Calu3 (cell line): ENCODE data around the gene POLR3B. TPM values are rescaled to one million over a fixed set of nuclear protein-coding genes. Genes with fewer than 3 reads are reported as not detected.

Experiments
- BruUV-seq: library from RNA; stranded (reverse); fragments of 400-500 nt; replicated peaks from 2 replicates; lab custom pipeline; 2021; lab: Mats Ljungman, UMichigan
- CTCF ChIA-PET: fragments of 300-600 bp; sonication (Branson Sonifier 250); formaldehyde crosslinking; loops from one replicate; lab custom pipeline; 2022; ENCODE audit warnings: antibody characterized with exemption; lab: Charles Lee
- DNase-seq: peaks from one replicate; pipeline ENCODE4 v3.0.0; 2022
- H3K27ac Mint-ChIP-seq: one replicate; pipeline ENCODE4 v1.8.0; 2022; ENCODE audit warnings: mixed read lengths; ENCODE audit not compliant: unreplicated experiment
- H3K27me3 Mint-ChIP-seq: one replicate; pipeline ENCODE4 v1.8.0; 2022; ENCODE audit warnings: mixed read lengths; ENCODE audit not compliant: unreplicated experiment
- H3K36me3 Mint-ChIP-seq: one replicate; pipeline ENCODE4 v1.8.0; 2022; ENCODE audit warnings: mild to moderate bottlenecking, moderate library complexity, mixed read lengths; ENCODE audit not compliant: insufficient read depth, unreplicated experiment
- H3K4me1 Mint-ChIP-seq: one replicate; pipeline ENCODE4 v1.8.0; 2022; ENCODE audit warnings: mild to moderate bottlenecking, low read depth, mixed read lengths; ENCODE audit not compliant: unreplicated experiment
- H3K4me3 Mint-ChIP-seq: one replicate; pipeline ENCODE4 v1.8.0; 2022; ENCODE audit warnings: mild to moderate bottlenecking, low read depth, moderate library complexity, mixed read lengths; ENCODE audit not compliant: unreplicated experiment
- H3K9me3 Mint-ChIP-seq: one replicate; pipeline ENCODE4 v1.8.0; 2022; ENCODE audit warnings: low read depth, mixed read lengths; ENCODE audit not compliant: unreplicated experiment
- intact Hi-C: fragments of 100-400 bp; cut with micrococcal nuclease; formaldehyde crosslinking; loops from one replicate; pipeline ENCODE4 v1.10.0; 2022; ENCODE audit not compliant: unreplicated experiment
- total RNA-seq: library from RNA; stranded (reverse); gene quantifications from 2 replicates; pipeline ENCODE4 v1.2.3, GENCODE V29; 2022
- TF ChIP-seq, protein P1 (sequence below): fragments of 200-600 bp; IDR thresholded peaks from one replicate; pipeline ENCODE4 v1.8.0; 2022; ENCODE audit warnings: antibody characterized with exemption; ENCODE audit not compliant: unreplicated experiment

Gene POLR3B
- total RNA-seq, 1 experiment from 2014 or later, result 13.6 TPM

DNA sequence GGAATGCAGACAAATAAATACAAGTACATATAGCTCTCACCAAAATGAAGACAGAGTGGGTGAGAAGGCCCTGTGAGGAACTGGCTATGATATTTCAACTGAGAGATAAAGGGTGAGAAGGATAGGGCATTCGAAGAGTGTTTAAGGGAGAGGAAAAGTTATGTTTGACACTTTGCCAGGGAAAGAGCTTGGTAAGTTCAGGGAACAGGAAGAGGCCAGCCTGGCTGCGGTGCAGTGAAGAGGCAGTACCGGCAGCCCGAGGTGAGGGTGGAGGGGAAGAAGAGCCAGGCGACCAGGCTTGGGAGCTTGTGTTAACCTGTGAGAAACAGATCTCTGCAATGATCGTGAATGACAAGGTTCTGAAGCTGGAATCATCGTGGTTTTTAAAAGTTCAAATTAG lies 140.5 kb downstream of the POLR3B start:
- intact Hi-C loops, result no loop called here
- TF ChIP-seq, protein P1, sequence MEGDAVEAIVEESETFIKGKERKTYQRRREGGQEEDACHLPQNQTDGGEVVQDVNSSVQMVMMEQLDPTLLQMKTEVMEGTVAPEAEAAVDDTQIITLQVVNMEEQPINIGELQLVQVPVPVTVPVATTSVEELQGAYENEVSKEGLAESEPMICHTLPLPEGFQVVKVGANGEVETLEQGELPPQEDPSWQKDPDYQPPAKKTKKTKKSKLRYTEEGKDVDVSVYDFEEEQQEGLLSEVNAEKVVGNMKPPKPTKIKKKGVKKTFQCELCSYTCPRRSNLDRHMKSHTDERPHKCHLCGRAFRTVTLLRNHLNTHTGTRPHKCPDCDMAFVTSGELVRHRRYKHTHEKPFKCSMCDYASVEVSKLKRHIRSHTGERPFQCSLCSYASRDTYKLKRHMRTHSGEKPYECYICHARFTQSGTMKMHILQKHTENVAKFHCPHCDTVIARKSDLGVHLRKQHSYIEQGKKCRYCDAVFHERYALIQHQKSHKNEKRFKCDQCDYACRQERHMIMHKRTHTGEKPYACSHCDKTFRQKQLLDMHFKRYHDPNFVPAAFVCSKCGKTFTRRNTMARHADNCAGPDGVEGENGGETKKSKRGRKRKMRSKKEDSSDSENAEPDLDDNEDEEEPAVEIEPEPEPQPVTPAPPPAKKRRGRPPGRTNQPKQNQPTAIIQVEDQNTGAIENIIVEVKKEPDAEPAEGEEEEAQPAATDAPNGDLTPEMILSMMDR, result no peak
- no peaks in the 10 kb centered on the region for H3K9me3 Mint-ChIP-seq
- no peak overlapping the region for H3K4me3 Mint-ChIP-seq
- H3K27me3 Mint-ChIP-seq, result no peaks in the 10 kb centered on the region
- no peak overlapping the region for H3K27ac Mint-ChIP-seq
- BruUV-seq, result no TSS peak
- H3K4me1 Mint-ChIP-seq, result no peaks in the 10 kb centered on the region
- peaks cover 6% of the 10 kb centered on the region for H3K36me3 Mint-ChIP-seq
- CTCF ChIA-PET, result interaction anchor here (0.6 to 1.0 kb wide), 2 partner anchors 405 to 772 kb away, joined by 3 read pairs; no protein-coding TSS in a partner anchor
- no peak for DNase-seq

DNA sequence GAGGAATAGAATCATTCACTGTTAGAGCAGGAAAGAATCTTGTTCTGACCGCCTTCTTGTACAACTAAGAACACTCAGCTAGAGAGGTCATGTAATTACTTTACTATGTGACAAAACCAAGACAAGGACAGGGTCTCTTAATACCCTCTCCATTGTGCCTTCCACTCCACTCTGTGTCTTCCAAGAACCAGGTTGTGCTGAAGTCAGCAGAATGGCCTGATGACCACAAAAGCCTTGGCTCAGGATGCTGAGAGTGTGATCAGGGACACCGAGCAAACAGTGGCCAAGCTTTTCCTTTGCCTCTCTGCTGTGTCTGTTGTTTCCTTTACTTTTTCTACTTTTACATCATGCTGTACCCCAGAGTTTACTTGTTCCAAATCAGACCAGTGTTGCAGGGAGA lies 142.1 kb downstream of the POLR3B start:
- Mint-ChIP-seq H3K27ac (no peak overlapping the region), H3K27me3 (no peaks in the 10 kb centered on the region), H3K4me3 (no peak overlapping the region), H3K4me1 (no peaks in the 10 kb centered on the region), H3K36me3 (peaks cover 6% of the 10 kb centered on the region), H3K9me3 (no peaks in the 10 kb centered on the region)
- TF ChIP-seq, protein P1, result no peak
- DNase-seq, result no peak
- BruUV-seq, result no TSS peak
- CTCF ChIA-PET, result no interaction called here
- intact Hi-C loops, result no loop called here

DNA sequence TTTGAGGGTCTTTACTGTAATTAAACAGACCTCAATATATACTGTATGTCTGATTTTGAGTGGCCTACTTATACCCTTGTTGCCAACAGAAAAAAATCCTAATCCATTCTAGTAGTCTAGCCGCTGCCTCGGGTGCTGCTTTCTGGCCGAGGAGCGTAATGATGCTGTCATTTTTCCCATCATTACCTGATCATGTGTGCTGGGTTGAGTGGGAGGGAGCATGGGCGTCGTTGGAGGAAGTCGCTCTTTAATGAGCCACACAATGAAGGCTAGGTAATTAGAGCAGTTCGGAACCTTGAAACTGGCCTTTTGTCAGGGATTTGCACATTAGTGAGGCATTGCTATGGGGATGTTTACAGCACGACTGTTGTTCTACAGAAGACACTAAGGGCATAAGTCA lies 149.1 kb downstream of the POLR3B start:
- no TSS peak for BruUV-seq
- Mint-ChIP-seq H3K27ac (no peak overlapping the region), H3K36me3 (no peaks in the 10 kb centered on the region), H3K9me3 (no peaks in the 10 kb centered on the region), H3K4me3 (no peak overlapping the region), H3K27me3 (no peaks in the 10 kb centered on the region), H3K4me1 (no peaks in the 10 kb centered on the region)
- CTCF ChIA-PET, result no interaction called here
- intact Hi-C loops, result no loop called here
- no peak for DNase-seq
- TF ChIP-seq, protein P1, result no peak

DNA sequence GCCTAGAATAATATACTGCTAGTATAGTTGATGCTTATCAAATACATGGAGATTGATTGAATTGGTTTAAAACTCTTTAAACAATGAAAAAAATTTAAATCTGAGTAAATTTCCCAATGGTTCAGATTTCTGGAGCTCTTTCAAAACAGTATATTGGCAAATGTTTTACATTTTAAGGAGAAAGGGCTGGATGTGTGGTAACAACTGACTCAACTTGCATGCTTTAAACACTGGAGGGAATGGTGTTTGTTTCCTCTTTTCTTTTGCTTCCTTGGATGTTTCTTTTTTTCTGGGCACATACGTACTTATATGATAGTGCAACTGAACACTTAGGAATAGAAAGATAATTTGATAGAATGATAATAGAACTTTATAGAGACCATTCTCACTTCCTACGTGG lies 151.4 kb downstream of the POLR3B start:
- TF ChIP-seq, protein P1, result no peak
- no peaks in the 10 kb centered on the region for H3K36me3 Mint-ChIP-seq
- no peaks in the 10 kb centered on the region for H3K9me3 Mint-ChIP-seq
- H3K4me1 Mint-ChIP-seq, result no peaks in the 10 kb centered on the region
- H3K27ac Mint-ChIP-seq, result no peak overlapping the region
- DNase-seq, result no peak
- CTCF ChIA-PET, result no interaction called here
- intact Hi-C loops, result no loop called here
- no peak overlapping the region for H3K4me3 Mint-ChIP-seq
- no TSS peak for BruUV-seq
- H3K27me3 Mint-ChIP-seq, result no peaks in the 10 kb centered on the region
